ENCODE data around the gene AOPEP. TPM values are rescaled to one million over a fixed set of nuclear protein-coding genes. Genes with fewer than 3 reads are reported as not detected.

Gene AOPEP
- total RNA-seq, 1 donor from 2014 or later: 75.3 TPM

DNA sequence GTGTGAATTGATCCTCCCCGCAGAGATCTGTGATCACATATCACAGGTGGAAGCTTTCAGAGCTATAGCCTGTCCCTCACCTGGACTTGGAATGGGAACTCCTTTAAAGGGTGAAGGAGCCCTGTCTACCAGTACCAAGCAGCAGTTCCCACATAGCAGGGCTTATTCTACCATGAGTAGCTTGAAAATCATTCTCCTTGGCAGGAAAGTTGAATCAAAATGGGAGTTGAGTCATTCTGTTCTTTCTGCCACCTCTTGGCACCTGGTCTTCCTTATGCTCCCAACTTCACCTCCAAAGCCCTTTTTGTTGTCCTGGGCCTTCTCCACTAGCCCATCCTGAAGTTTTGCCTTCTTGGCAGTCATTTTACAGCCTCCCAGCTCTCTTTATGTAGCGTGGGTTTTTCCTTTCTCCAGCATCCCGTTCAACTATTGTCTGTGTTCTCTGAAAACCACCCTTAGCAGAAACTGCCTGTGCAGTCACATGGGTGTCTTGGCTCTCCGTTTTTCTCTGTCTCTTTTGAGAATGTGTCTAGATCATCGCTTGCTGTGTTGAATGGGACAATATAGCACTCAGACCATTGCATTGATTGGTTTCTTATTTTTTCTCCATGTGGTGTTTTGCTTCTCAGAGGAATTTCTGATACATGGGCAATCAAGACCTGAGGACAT lies 222.2 kb downstream of the AOPEP start:
- Histone ChIP-seq H3K27ac (ENCODE audit: low read depth, low read length) (no peak overlapping the region), H4K20me1 (ENCODE audit: insufficient read depth, low read length) (no peaks in the 10 kb centered on the region), H3K4me1 (ENCODE audit: insufficient read depth, low read length) (peaks cover 41% of the 10 kb centered on the region), H3K27me3 (ENCODE audit: insufficient read depth, low read length) (no peaks in the 10 kb centered on the region), H3K4me3 (ENCODE audit: insufficient read depth, low read depth, low read length) (no peak overlapping the region), H3K4me2 (ENCODE audit: low read length) (no peak overlapping the region), H3K36me3 (ENCODE audit: insufficient read depth, low read length) (no peaks in the 10 kb centered on the region), H3K79me2 (ENCODE audit: insufficient read depth, low read length) (no peaks in the 10 kb centered on the region), H2AFZ (ENCODE audit: low read depth, low read length) (no peak overlapping the region), H3K9ac (ENCODE audit: low read length) (no peak overlapping the region), H3K9me3 (ENCODE audit: insufficient read depth, low read depth, low read length) (no peaks in the 10 kb centered on the region)
- no peak for FAIRE-seq
- no peak overlapping the region for H3K4me3 Mint-ChIP-seq (ENCODE audit: unreplicated experiment)
- TF ChIP-seq, protein P1, sequence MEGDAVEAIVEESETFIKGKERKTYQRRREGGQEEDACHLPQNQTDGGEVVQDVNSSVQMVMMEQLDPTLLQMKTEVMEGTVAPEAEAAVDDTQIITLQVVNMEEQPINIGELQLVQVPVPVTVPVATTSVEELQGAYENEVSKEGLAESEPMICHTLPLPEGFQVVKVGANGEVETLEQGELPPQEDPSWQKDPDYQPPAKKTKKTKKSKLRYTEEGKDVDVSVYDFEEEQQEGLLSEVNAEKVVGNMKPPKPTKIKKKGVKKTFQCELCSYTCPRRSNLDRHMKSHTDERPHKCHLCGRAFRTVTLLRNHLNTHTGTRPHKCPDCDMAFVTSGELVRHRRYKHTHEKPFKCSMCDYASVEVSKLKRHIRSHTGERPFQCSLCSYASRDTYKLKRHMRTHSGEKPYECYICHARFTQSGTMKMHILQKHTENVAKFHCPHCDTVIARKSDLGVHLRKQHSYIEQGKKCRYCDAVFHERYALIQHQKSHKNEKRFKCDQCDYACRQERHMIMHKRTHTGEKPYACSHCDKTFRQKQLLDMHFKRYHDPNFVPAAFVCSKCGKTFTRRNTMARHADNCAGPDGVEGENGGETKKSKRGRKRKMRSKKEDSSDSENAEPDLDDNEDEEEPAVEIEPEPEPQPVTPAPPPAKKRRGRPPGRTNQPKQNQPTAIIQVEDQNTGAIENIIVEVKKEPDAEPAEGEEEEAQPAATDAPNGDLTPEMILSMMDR (IDR thresholded peaks at IDR 0.05; ENCODE audit: insufficient read depth, low read depth, low read length): no peak
- TF ChIP-seq EZH2 (IDR thresholded peaks at IDR 0.05; ENCODE audit: insufficient read depth, low read length): no peak
- H3K4me1 Mint-ChIP-seq (ENCODE audit: low read depth, unreplicated experiment): peaks cover 66% of the 10 kb centered on the region
- no peaks in the 10 kb centered on the region for H3K9me3 Mint-ChIP-seq (ENCODE audit: unreplicated experiment)
- peaks cover 4% of the 10 kb centered on the region for H3K36me3 Mint-ChIP-seq (ENCODE audit: low read depth, unreplicated experiment)
- H3K27ac Mint-ChIP-seq (ENCODE audit: unreplicated experiment): no peak overlapping the region
- DNase-seq (ENCODE audit: low read depth): peak; percentile 57
- no peaks in the 10 kb centered on the region for H3K27me3 Mint-ChIP-seq (ENCODE audit: low read depth, unreplicated experiment)

DNA sequence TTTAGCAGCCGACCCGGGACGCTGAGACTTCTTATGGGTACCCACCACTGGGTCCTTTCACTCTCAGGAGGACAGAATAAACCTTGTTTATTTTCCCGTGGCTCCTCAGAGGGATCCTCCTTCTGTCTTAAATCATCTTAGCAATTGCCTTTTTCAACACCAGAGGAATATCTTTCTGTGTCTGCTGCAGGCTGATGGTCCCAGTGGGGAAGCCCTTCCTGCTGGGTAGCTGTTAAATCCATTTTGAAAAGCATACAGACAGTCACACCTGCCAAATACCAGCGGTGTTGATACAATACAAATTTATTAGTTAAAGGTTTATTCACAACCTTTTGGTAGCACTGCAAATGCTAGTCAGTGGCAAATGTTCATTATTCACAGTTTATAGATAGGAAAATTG lies 222.9 kb downstream of the AOPEP start:
- no peak overlapping the region for H3K4me3 ChIP-seq (ENCODE audit: insufficient read depth, low read depth, low read length)

More for the DNA sequence above, 222.9 kb downstream of the AOPEP start:
- H3K4me3 Mint-ChIP-seq (ENCODE audit: unreplicated experiment): no peak overlapping the region
- DNase-seq (ENCODE audit: low read depth) (no peak), FAIRE-seq (no peak)
- Histone ChIP-seq H3K36me3 (ENCODE audit: insufficient read depth, low read length) (no peaks in the 10 kb centered on the region), H3K79me2 (ENCODE audit: insufficient read depth, low read length) (no peaks in the 10 kb centered on the region), H3K9ac (ENCODE audit: low read length) (no peak overlapping the region), H2AFZ (ENCODE audit: low read depth, low read length) (no peak overlapping the region), H3K4me1 (ENCODE audit: insufficient read depth, low read length) (peaks cover 41% of the 10 kb centered on the region), H3K27ac (ENCODE audit: low read depth, low read length) (no peak overlapping the region), H3K27me3 (ENCODE audit: insufficient read depth, low read length) (no peaks in the 10 kb centered on the region), H4K20me1 (ENCODE audit: insufficient read depth, low read length) (no peaks in the 10 kb centered on the region), H3K4me2 (ENCODE audit: low read length) (no peak overlapping the region), H3K9me3 (ENCODE audit: insufficient read depth, low read depth, low read length) (no peaks in the 10 kb centered on the region)
- H3K36me3 Mint-ChIP-seq (ENCODE audit: low read depth, unreplicated experiment): peaks cover 4% of the 10 kb centered on the region
- TF ChIP-seq, protein P1 (IDR thresholded peaks at IDR 0.05; ENCODE audit: insufficient read depth, low read depth, low read length): no peak
- no peaks in the 10 kb centered on the region for H3K9me3 Mint-ChIP-seq (ENCODE audit: unreplicated experiment)
- H3K27me3 Mint-ChIP-seq (ENCODE audit: low read depth, unreplicated experiment): no peaks in the 10 kb centered on the region
- H3K4me1 Mint-ChIP-seq (ENCODE audit: low read depth, unreplicated experiment): peaks cover 66% of the 10 kb centered on the region
- H3K27ac Mint-ChIP-seq (ENCODE audit: unreplicated experiment): no peak overlapping the region

Data from astrocyte (in vitro differentiated cells and primary cell).